ENCODE measurements around the gene AADACL4. TPM values are rescaled to one million over a fixed set of nuclear protein-coding genes. Genes with fewer than 3 reads are reported as not detected.
A peak's percentile ranks its signal among the peaks of the same experiment; 100 is the strongest.

Gene AADACL4
- total and polyA plus RNA-seq, 2 experiments from 2014 or later: not detected

- no peaks in the 10 kb centered on the region for H3K27me3 ChIP-seq
- H3K4me1 ChIP-seq (ENCODE audit: low read depth): peaks cover 5% of the 10 kb centered on the region
- TF ChIP-seq, protein P1, sequence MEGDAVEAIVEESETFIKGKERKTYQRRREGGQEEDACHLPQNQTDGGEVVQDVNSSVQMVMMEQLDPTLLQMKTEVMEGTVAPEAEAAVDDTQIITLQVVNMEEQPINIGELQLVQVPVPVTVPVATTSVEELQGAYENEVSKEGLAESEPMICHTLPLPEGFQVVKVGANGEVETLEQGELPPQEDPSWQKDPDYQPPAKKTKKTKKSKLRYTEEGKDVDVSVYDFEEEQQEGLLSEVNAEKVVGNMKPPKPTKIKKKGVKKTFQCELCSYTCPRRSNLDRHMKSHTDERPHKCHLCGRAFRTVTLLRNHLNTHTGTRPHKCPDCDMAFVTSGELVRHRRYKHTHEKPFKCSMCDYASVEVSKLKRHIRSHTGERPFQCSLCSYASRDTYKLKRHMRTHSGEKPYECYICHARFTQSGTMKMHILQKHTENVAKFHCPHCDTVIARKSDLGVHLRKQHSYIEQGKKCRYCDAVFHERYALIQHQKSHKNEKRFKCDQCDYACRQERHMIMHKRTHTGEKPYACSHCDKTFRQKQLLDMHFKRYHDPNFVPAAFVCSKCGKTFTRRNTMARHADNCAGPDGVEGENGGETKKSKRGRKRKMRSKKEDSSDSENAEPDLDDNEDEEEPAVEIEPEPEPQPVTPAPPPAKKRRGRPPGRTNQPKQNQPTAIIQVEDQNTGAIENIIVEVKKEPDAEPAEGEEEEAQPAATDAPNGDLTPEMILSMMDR (IDR thresholded peaks at IDR 0.05; ENCODE audit: low read depth, low read length): no peak
Observed at GRCh38 chr1:12613180-12613579, 30.7 kb upstream of the AADACL4 start.

DNA sequence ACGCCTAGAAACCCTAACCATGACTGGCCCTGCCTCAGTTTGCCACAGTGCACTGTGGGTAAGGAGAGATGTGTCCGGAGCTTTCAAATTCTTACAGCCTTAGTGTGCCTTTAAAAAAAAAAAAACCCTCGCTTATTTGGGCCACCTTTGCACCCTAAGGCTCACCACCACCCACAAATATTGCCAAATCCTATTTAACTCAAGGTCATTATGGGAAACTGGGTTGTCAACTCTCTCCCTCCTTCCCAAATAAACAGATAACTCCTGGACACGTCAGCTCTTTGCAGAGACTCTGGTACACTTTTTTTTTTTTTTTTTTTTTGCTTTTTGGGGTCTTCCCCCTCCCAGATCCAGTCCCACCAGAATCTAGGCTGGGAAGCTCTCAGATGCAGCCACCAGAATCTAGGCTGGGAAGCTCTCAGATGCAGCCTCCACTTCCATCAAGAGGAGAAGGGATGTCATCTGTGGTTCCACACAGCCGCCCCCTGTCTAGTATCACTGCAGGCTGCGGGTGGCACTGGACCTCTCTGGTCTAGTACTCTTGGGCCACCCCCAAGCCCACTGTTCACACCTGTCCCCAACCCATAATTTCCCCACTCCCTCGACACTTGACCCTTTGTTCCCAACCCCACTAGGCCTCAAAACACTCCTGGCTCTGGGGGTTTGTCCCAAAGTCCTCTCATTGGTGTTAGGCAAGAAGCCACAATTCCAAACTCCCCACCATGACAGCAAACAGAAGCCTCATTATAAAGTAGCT, 29.3 kb upstream of the AADACL4 start:
- TF ChIP-seq, protein P1 (IDR thresholded peaks at IDR 0.05; ENCODE audit: low read depth, low read length): no peak
- DNase-seq (ENCODE audit: low read depth in 1 of 2, low spot score in 1 of 2): no peak
- no peak overlapping the region for H3K4me3 ChIP-seq
- H3K4me1 ChIP-seq (ENCODE audit: low read depth): peaks cover 5% of the 10 kb centered on the region
- H3K27me3 ChIP-seq: no peaks in the 10 kb centered on the region
- no peaks in the 10 kb centered on the region for H3K36me3 ChIP-seq
- H3K27ac ChIP-seq: no peak overlapping the region
- no peaks in the 10 kb centered on the region for H3K9me3 ChIP-seq (ENCODE audit: low read depth)

More at GRCh38 chr1:12613180-12613579, 30.7 kb upstream of the AADACL4 start:
- no peak for DNase-seq (ENCODE audit: low read depth in 1 of 2, low spot score in 1 of 2)
- Histone ChIP-seq H3K4me3 (no peak overlapping the region), H3K9me3 (ENCODE audit: low read depth) (no peaks in the 10 kb centered on the region), H3K27ac (no peak overlapping the region), H3K36me3 (no peaks in the 10 kb centered on the region)

DNA sequence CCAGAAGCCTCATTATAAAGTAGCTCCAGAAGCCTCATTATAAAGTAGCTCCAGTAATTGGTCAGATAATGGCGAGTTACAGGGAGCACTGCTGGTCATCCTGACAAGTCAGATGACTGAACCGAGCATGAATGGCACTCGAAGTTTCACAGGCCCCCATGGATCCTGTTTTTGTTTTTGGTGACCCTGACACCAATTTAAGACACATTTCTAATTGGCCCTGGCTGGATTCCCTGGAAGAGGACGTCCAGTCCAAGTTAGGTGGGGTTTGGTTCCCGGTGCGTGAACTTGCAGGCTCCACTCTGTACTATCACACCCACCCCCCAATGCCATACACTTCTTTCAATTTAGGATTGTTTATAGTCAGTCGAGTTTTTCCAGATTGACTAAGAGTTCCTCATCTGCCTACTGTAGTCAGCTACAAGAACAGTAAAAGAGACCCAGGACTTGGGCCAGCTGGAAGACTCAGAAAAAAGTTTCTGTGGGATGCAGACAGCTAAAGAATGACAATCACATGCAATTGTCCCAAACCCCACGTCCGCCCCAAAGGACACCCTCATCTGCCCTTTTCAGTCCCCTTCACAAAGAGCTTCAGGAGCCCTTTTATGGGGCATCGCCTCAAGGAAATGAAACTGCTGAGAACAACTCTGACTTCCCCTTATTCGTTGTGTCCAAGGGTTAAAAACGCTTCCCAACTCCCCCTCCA, 28.6 kb upstream of the AADACL4 start:
- Histone ChIP-seq H3K27ac (no peak overlapping the region), H3K27me3 (no peaks in the 10 kb centered on the region)
- DNase-seq (ENCODE audit: low read depth in 1 of 2, low spot score in 1 of 2): no peak

GRCh38 chr1:12615865-12616708, 27.8 kb upstream of the AADACL4 start:
- no peaks in the 10 kb centered on the region for H3K27me3 ChIP-seq
- H3K27ac ChIP-seq: peak overlapping the region; percentile 36
- DNase-seq (ENCODE audit: low read depth in 1 of 2, low spot score in 1 of 2): peak; percentile 49 to 57
- TF ChIP-seq, protein P1 (IDR thresholded peaks at IDR 0.05; ENCODE audit: low read depth, low read length): no peak
- peaks cover 5% of the 10 kb centered on the region for H3K4me1 ChIP-seq (ENCODE audit: low read depth)
- H3K36me3 ChIP-seq: no peaks in the 10 kb centered on the region
- no peaks in the 10 kb centered on the region for H3K9me3 ChIP-seq (ENCODE audit: low read depth)
- peak overlapping the region; percentile 63 for H3K4me3 ChIP-seq

More for the DNA sequence above, 28.6 kb upstream of the AADACL4 start:
- no peaks in the 10 kb centered on the region for H3K36me3 ChIP-seq
- peak overlapping the region; percentile 63 for H3K4me3 ChIP-seq
- TF ChIP-seq, protein P1 (IDR thresholded peaks at IDR 0.05; ENCODE audit: low read depth, low read length): no peak
- peaks cover 5% of the 10 kb centered on the region for H3K4me1 ChIP-seq (ENCODE audit: low read depth)
- H3K9me3 ChIP-seq (ENCODE audit: low read depth): no peaks in the 10 kb centered on the region

- Histone ChIP-seq H3K27me3 (no peaks in the 10 kb centered on the region), H3K4me1 (ENCODE audit: low read depth) (peaks cover 5% of the 10 kb centered on the region), H3K27ac (peak overlapping the region; percentile 36), H3K36me3 (no peaks in the 10 kb centered on the region), H3K9me3 (ENCODE audit: low read depth) (no peaks in the 10 kb centered on the region), H3K4me3 (peak overlapping the region; percentile 63)
- TF ChIP-seq, protein P1 (IDR thresholded peaks at IDR 0.05; ENCODE audit: low read depth, low read length): no peak
- peak in 1 of 2 donors; percentile 43 for DNase-seq (ENCODE audit: low read depth in 1 of 2, low spot score in 1 of 2)
Observed at GRCh38 chr1:12616709-12617373, 27.0 kb upstream of the AADACL4 start.

All from cardiac muscle cell (in vitro differentiated cells and primary cell).